ENCODE measurements around the gene COL4A5. TPM values are rescaled to one million over a fixed set of nuclear protein-coding genes. Genes with fewer than 3 reads are reported as not detected.

COL4A5 gene
- polyA plus RNA-seq, 1 experiment = 123 TPM

DNA sequence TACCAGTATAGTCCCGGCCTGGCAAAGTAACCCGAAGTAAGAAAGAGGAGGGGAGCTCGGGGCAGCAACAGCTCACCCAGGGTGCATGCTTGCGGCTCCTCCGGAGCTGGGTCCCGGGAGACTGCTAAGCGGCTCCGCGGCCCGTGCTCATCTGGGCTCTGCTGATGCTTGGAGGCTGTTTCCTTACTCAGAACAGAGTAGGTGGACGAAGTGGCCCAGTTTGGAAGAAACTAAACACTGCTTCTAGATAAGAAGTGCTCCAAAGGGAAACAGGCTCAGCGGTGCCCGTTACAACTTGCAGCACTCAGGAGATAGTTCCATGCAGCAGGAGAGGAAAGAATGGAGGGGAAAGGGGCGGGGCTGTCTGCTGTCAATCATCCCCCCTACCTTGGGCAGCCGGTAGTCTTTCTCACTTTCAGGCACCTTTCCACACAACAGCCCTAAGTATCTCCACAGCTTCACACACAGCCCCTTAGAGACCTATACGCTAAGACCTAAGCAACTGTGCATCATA is 1.5 kb upstream of the COL4A5 start, which contains the start of gene COL4A6:
TSS of gene COL4A6 (minus strand) at position 313 of the 514 bp plus-strand sequence. CDS start at position 87, 226 bp downstream.
- Histone ChIP-seq H3K9me3 (ENCODE audit: control insufficient read depth, insufficient read depth, low read length) (no peaks in the 10 kb centered on the region), H3K27me3 (ENCODE audit: control insufficient read depth, insufficient read depth, low read length) (no peaks in the 10 kb centered on the region), H3K4me3 (ENCODE audit: low read depth, low read length) (peak within 1 kb of the TSS; percentile 73), H3K27ac (ENCODE audit: low read depth, low read length) (no peak within 1 kb of the TSS)
- DNase-seq (ENCODE audit: low read depth, low spot score) = no peak
- TF ChIP-seq CTCF (IDR thresholded peaks at IDR 0.05; ENCODE audit: low read depth, low read length) = no peak
- ChIA-PET CTCF (no interaction called here), POLR2A (no interaction called here)

- ChIA-PET CTCF (interaction anchor here (0.9 kb wide), 1 partner anchor 215 kb away, joined by 3 read pairs; no protein-coding TSS in a partner anchor), POLR2A (interaction anchor here (0.8 to 1.6 kb wide), 3 partner anchors 130 to 154 kb away, joined by 3 read pairs; no protein-coding TSS in a partner anchor)
- no peaks in the 10 kb centered on the region for H3K9me3 ChIP-seq (ENCODE audit: control insufficient read depth, insufficient read depth, low read length)
- no peak for DNase-seq (ENCODE audit: low read depth, low spot score)
- no peaks in the 10 kb centered on the region for H3K27me3 ChIP-seq (ENCODE audit: control insufficient read depth, insufficient read depth, low read length)
- peak overlapping the region; percentile 47 for H3K27ac ChIP-seq (ENCODE audit: low read depth, low read length)
- TF ChIP-seq CTCF (IDR thresholded peaks at IDR 0.05; ENCODE audit: low read depth, low read length) = no peak
- H3K4me3 ChIP-seq (ENCODE audit: low read depth, low read length) = peak overlapping the region; percentile 73
These were observed 491 bp downstream of the COL4A5 start for GRCh38 chrX:108439961-108440696.

DNA sequence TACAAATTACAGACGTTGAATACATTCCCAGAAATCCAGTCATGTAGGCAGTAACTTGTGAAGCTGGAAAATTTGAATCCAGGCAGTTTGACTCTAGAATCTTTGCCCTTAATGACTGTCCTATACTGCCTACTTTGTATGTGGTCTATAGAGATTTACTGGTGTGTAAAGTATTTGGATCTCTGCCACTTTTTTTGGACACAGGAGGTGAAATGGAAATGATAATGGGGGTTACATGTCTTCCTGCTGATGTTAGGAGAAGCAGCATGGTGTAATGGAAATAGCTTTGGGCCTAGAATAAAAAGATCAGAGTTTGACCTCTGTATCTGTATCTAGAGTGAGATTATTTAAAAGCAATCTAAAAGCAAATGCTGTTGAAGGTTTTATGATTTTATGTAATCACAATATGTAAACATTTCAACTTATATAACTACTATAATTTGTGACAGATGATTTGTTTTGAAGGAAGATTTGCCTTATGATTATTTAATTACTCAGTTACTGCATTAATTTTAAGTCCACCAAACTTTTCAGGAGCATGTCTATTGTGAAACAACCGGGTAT is 3.3 kb downstream of the COL4A5 start:
- ChIA-PET POLR2A (no interaction called here), CTCF (no interaction called here)
- TF ChIP-seq CTCF (IDR thresholded peaks at IDR 0.05; ENCODE audit: low read depth, low read length) = no peak

DNA sequence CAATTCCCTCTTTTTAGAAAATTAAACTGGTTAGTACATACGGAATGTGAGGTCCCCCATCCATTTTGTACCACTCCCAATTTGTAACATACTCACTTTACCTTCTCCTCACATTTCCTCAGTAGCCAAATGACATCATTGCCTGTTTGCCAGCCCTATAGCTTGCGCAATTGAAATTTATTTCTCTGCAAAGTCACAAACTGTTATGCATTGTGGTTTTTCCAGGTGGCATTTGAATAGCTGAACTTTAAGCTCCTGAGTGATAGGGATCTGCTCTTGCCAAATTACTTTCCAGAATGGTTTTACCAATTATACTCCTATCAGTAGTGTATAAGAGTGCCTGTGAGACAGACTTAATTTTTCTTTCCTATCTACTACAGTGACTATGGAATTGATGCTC is 7.7 kb downstream of the COL4A5 start:
- no peak for TF ChIP-seq CTCF (IDR thresholded peaks at IDR 0.05; ENCODE audit: low read depth, low read length)
- Histone ChIP-seq H3K27me3 (ENCODE audit: control insufficient read depth, insufficient read depth, low read length) (no peaks in the 10 kb centered on the region), H3K4me3 (ENCODE audit: low read depth, low read length) (no peak overlapping the region), H3K27ac (ENCODE audit: low read depth, low read length) (no peak overlapping the region), H3K9me3 (ENCODE audit: control insufficient read depth, insufficient read depth, low read length) (no peaks in the 10 kb centered on the region)
- ChIA-PET POLR2A (no interaction called here), CTCF (interaction anchor here (1.0 kb wide), 1 partner anchor 223 kb away, joined by 3 read pairs; no protein-coding TSS in a partner anchor)
- DNase-seq (ENCODE audit: low read depth, low spot score) = no peak

More for the DNA sequence above, 3.3 kb downstream of the COL4A5 start:
- Histone ChIP-seq H3K9me3 (ENCODE audit: control insufficient read depth, insufficient read depth, low read length) (no peaks in the 10 kb centered on the region), H3K27me3 (ENCODE audit: control insufficient read depth, insufficient read depth, low read length) (no peaks in the 10 kb centered on the region), H3K4me3 (ENCODE audit: low read depth, low read length) (peak overlapping the region; percentile 73), H3K27ac (ENCODE audit: low read depth, low read length) (no peak overlapping the region)
- no peak for DNase-seq (ENCODE audit: low read depth, low spot score)

DNA sequence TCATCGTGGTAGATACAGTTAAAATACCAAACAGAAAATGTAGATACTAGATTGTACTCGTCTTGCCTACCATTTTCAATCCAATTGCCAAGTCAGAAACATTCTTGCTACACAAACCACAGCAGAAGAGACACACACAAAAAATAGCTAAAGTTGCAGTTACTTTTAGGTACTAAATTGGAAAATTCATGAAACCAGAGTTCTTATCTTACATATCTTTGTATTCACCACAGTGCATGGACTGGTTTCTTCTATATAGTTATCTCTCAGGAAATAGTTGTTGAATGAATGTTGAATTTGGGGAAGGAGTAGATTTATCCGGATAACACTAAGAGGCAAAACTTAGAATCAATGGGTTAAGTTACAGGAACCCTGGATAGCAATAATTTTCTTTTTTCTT is 14.2 kb downstream of the COL4A5 start:
- no peaks in the 10 kb centered on the region for H3K9me3 ChIP-seq (ENCODE audit: control insufficient read depth, insufficient read depth, low read length)
- POLR2A ChIA-PET = no interaction called here
- no peak for DNase-seq (ENCODE audit: low read depth, low spot score)
- no peak overlapping the region for H3K27ac ChIP-seq (ENCODE audit: low read depth, low read length)
- H3K27me3 ChIP-seq (ENCODE audit: control insufficient read depth, insufficient read depth, low read length) = no peaks in the 10 kb centered on the region
- TF ChIP-seq CTCF (IDR thresholded peaks at IDR 0.05; ENCODE audit: low read depth, low read length) = no peak
- CTCF ChIA-PET = no interaction called here
- no peak overlapping the region for H3K4me3 ChIP-seq (ENCODE audit: low read depth, low read length)
